Esophagus mucosa (tissue), 1 donor: Measurements from ENCODE around the gene COL2A1. TPM values are rescaled to one million over a fixed set of nuclear protein-coding genes. Genes with fewer than 3 reads are reported as not detected.
"Not testable (repeated sequence)": the region's sequence is repeated elsewhere in the genome, so short reads cannot be mapped to it uniquely, and the experiment has no call there.

Experiments used
- ATAC-seq: fragments of 200-7000 bp; cut with Tn5 transposase; one replicate; pipeline ENCODE4 v1.9.1; 2020
- total RNA-seq: library from RNA; stranded (reverse); gene quantifications from one replicate; pipeline ENCODE4 v1.2.4, GENCODE V29; 2023
- donor health status: DM: yes; HTN: yes; CAD: no.

The COL2A1 gene
- total RNA-seq, 1 donor from 2014 or later, result not detected

DNA sequence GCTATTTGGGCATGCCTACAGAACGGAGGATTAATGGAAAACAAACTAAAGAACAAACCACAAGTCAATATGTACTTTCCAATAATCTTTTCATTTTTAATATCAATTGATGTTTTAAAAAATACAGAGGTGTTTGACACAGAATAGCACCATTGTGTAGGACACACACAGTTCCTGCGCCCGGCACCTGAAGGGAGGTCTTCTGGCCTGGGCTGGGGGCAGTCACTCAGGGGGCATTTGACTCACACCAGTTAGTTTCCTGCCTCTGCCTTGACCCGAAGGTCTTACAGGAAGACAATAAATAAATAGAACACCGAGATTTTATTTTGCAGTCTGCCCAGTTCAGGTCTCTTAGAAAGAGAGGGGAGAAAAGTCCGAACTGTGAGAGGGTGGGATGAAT lies 31.4 kb downstream of the COL2A1 start:
- ATAC-seq, result no peak

DNA sequence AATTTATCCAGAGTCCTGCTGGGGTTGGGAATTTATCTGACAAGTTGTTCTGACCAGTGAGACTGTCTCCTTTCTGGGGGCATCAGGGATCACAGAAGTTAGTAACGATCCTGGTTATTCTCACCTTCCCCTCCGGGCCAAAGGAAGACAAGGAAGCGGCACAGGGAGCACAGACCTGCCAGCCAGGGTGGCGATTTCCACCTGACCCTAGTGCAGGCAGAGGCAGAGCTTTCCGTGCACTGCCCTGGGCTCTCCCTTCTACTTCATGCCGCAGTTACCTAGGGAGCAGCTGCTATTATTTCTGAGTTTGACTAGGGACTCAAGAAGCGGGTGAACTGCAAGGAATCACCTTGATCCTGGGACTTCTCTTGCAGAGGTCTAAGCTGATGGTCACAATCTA lies 33.4 kb downstream of the COL2A1 start:
- no peak for ATAC-seq

DNA sequence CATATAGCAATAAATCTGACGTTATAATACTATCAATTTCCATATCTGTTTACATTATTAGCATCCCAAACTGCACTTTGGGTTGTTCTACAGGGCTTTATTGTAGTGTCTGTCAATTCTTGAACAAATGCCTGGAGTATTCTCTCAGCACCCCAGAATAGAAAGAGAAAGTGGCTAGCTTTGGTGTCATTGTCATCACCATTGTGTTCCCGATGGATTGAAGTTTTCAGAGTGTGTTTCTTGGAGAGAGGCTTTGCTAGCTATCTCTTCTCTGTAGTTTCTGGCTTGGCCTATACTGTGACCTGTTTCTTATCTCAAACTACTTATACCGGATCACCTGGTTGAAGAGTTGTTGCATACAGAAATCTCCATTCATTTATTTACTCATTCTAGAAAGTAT lies 34.4 kb downstream of the COL2A1 start:
- no peak for ATAC-seq

DNA sequence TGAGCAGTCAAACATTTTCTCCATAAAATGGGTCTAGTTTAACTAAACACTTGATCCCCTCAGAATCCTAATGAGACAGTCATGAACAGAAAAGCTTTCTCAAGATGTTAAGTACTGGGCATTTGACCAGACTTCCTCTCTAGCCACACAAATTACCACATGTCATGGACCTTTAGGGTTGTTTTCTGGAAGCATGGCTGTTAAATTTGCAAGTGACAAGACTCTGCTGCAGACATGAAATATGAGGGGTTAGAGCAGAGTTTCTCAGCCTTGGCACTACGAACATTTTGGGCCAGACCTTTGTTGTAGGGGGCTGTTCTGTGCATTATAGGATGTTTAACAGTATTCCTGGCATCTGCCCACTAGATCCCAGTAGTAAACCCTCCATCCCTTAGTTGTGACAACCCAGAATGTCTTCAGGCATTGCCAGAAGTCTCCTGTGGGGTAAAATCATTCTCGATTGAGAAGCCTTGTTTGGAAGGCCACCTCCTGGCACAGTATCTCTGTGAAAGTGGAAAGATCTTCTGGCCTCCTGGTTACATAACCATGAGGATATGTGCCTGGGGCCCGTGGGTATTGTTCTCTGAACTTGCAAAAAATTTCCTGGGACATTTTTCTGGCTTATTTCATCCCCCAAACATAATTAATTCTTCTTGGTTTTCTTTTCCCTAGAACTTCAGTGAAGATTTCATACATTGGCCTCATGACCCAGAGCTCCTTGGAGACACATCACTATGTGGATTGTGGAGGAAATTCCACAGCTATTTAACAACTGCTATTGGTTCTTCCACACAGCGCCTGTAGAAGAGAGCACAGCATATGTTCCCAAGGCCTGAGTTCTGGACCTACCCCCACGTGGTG lies 36.6 kb downstream of the COL2A1 start:
- ATAC-seq, result no peak

DNA sequence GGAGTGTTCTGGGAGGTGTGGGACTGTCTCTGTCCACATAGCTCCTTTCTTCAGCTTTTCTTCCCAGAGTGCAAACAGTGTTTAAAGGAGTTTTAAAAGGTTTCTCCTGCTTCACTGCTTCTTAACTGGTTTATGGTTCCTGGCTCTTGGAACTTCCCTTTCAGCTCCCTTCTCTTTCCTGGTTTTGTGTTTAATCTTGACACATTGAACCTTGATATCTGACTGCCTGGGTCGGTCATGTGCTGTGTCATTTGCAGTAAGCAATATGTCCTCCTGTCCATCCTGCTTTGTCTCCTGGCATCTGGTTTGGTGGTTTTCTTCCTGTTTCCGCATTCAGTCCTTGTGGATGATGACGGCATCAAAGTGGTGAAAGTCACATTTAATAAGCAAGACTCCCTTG lies 38.7 kb downstream of the COL2A1 start:
- ATAC-seq, result no peak

DNA sequence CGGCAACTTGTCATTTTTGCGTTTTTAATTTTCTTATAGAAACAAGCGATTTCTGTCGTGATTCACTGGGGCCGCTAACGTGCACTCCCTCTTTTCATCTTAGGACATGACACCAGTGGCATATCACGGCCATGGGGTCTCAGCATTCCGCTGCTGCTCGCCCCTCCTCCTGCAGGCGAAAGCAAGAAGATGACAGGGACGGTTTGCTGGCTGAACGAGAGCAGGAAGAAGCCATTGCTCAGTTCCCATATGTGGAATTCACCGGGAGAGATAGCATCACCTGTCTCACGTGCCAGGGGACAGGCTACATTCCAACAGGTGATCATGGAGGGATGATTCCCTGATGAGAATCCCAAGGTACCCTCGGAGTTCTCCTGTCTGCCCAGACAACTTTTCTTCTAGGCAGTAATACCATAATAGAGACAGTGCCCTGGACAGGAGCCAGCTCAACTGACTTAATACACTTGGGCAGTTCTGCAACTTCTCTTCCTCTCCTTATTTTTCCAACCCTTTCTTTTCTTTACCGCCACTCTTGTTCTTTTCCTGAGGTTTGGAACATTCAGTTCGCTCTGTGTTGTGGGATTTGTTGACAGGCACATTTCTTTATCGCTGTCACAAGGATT lies 40.1 kb downstream of the COL2A1 start:
- no peak for ATAC-seq

DNA sequence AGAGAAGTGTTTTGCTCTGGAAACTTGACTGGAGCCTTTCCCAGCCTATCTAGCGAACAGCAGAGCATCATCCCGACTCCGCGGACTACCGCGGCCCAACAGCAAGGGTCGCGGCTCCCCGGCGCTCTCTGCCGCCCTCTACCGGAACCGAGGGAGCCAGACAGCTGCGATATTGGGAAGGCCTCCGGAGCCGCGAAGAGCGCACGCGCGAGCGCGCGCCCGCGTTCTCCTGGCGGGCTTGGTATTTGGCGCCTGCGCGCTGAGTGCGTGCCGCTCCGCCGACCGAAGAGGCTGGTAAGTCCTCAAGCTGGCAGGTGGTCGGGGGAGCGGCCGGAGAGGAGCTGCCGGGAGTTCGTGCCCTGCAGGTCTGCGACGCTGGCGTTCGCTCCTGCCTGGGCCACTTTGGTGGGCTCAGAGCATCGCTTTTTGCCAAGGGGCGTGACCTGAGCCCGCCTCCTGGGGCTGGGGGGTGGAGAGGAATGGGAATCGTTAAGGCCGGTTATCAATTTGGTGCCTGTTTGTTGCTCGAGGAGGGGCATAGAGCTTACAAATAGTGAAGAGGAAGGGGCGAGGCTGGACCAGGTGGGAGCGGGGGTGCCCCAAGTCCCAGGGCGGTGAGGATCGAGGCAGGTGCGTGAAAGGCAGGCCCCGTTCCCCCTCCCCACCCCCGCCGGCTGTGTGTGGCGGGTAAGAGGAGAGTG lies 40.8 kb downstream of the COL2A1 start, which contains the start of gene TMEM106C:
Gene TMEM106C, plus strand, starts transcription at position 257 of the 701 bp plus-strand sequence. CDS start 641 bp downstream, outside the sequence.
- ATAC-seq, result peak; percentile 98

DNA sequence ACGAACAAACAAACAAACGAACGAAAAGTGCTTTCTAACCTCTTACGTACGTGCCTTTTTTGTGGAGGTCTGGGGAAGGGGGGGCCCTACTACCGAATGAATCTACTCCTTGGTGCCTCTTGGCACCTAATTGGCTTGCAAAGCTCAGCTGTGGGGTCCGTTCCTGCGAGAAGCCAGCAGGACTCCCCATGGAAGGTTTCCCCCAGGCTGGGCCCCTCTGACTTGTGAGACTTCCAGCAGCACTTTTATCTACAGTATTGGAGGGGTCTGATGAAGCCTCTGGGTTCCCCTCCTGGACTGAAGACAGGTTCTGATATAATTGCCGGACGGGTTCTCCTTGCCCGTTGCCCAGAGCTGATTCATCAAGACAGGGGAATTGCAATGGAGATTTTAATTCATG lies 42.1 kb downstream of the COL2A1 start:
- no peak for ATAC-seq

DNA sequence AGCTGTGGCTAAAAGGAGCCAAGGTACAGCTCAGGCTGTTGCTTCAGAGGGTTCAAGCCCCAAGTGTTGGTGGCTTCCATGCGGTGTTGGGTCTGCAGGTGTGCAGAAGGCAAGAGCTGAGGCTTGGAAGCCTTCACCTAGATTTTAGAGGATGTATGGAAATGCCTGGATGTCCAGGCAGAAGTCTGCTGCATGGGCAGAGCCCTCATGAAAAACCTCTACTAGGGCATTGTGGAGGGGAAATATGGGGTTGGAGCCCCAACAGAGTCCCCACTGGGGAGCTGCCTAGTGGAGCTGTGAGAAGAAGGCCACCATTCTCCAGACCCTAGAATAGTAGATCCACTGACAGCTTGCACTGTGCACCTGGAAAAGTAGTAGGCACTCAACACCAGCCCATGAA lies 46.6 kb downstream of the COL2A1 start:
- not testable (repeated sequence) for ATAC-seq

DNA sequence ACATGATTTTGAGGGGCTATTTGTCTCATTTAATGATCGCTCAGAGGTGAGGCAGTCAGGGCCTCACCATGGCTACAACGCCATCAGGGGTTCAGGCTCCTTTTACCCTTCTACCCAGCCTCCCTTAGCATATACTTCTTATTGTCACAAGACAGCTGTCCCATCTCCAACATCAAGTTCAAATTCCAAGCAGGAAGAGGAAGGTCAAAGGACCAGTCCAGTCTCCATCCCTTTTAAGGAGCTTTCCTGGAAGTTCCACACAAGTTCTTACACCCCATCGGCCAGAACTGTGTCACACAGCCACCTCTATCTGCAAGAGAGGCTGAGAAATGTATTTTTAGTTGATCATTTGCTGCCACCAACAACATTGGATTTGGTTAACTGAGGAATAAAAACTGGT lies 49.2 kb downstream of the COL2A1 start:
- ATAC-seq, result no peak

DNA sequence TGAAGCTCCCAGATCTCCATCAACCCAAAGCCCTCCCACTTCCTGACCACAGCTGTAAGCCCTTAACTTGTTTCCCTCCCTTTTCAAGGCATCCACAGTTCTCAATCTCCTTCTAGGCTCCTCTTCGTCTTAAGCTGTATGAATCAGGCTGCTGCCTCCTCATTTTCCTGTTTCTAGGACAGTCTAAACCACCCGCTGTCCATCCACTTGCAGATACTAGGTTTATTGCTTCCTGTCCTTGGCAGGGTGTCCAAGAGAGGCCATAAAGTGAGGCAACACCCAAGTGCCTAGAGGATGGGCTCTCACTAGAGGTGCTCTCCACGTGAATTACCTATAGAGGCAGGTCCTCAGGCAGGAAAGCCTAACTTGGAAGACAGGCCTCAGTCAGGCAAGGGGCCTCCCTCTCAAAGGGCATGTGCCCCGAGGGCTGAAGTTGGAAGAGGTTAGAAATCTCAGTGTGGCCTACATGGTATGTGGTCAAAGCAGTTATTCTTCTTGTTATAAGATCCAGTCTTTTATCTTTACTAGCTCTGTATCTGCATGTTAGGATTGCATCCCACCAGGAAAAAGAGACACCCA lies 49.7 kb downstream of the COL2A1 start:
- no peak for ATAC-seq

DNA sequence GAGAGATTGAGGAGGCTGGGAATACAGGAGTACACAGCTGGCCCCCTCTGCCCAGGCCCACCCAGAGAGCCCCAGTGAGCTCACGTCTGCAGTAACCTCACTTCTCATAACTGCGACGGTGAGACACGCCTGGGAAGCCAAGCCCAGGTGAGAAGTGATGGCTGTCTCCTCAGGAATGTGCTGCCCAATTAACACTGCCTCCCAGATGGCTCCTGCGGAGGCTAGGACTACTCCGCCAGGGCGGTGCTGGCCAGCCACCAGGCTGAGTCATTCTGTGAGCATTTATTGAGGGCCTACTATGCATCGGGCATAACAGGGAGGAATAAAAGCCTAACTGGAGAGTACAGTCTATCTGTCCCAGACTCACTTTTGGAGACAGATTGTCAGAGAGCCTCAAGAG lies 50.2 kb downstream of the COL2A1 start:
- peak; percentile 30 for ATAC-seq

DNA sequence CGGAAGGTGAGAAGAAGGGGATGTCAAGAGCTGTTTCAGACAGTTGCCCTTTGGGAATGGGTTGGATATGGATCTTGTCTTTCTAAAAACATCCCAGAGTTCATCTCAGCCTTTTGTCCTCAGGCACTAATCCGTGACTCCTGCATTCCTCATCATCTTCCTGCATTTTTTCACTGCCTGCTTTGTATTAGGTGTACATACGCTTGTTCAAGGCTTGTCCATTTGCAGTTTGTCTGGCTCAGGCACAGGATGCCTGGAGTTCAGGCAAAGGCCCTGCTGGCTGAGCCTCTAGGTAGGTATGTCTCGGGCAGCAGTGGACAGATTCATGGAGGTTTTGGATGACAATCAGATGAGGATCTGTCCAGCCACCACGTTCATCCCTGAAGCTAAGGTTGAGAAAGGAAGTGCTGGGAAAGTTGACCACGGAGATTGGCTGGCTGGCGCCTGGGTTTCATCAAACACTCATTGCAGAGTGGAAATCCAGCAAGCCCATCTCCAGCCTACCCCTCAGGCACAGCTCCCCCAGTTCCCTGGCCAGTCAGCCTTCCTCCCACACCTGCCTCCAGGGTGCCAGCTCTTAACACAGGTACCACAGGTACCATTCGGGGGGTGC lies 53.3 kb downstream of the COL2A1 start:
- no peak for ATAC-seq

DNA sequence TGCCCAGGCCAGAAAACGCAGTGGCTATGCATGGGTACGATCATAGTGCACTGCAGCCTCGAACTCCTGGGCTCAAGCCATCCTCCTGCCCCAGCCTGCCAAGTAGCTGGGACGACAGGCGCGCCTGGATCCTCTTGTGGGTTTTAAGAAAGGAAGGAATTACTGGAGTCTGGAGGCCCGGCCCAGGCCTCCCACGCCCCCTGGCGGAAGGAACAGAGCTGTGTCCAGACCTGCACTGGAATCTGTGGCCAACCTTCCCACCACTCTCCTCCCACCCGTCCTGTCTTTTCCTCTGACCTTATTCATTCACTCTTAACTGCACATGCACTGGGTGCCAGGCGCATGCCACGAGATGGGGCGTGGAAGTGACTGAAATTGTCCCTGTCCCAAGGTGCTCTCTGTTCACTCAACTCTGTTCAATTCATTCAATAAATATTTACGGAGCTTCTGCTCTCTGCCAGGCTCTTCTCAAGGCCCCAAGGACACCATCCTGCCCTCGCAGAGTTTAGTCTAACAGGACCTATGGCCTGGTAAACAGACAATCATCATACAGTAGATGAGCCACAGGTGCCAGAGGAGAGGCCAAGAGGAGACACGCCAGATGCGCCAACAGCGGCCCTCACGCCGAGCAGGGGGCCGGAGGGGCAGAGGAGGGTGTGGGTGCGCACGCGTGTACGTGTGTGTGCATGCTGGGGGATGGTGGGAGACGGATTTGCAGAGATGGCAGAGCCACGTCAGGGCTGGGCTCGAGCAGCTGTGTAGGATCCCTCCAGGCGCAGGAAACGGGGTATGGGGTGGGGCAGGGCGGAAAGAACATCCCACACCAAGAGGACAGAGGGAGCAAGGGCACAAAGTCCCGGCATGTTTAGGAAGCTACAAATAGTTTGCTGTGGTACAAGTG lies 54.6 kb downstream of the COL2A1 start:
- peak; percentile 83 for ATAC-seq

DNA sequence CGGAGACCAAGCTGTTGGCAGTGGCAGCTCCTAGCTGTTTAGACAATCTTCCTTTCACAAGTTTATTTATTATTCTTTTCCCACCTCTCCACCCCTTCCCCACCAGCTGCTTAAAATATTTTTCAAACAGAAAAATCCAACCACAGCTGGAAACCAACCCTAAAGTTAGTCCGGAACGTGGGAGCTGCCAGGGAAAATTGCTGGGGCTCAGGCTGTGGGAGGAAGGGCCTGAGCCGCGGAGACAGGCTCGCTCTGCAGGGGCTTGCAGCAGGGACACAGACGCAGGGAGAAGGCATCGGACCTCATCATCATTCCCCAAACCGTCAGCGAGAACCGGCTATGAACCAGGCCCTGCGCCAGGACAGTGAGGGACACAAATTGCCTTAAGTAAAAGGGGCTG lies 56.9 kb downstream of the COL2A1 start:
- ATAC-seq, result no peak

DNA sequence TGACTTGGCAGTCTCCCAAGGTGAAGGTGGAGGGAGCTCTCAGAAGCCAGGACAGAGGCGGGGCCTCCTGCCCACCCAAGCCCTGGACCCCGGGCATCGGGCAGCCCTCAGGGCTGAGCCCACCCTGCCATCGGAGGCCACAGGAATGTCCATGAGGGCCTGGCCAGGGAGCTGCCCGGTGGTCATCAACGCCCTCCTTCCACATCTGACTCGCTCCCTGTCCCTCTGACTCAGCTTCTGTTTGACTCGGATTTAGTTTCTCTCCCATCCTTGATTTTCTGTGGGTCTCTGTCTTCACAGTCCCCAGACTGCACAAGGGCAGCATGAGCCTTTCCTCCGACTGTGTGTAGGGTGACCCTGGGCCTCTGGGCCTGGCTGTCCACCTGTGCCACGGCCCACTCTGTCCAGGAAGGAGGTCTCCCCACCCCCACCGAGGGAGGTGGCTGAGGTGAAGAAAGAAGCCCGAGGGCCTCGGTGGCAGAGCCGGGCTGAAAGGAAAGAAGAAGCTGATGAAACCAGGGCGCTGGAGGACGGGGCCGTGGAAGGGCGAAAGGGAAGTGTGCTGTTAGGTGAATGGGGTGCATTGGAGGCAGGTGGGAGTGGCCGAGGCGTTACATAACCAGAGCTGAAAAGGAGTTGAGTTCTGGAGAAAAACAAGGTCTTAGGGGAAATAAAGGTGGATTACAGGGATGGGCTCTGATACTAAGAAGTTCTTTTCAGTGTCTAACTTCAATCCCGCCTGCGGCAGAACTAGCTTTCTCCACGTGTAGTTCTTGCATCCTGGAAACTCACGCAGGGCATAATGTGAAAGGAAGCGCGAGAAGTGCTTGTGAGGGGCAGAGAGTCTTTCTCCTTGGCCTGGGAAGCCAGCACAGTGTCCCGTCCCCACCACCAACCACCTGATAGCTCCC lies 57.6 kb downstream of the COL2A1 start:
- ATAC-seq, result no peak

DNA sequence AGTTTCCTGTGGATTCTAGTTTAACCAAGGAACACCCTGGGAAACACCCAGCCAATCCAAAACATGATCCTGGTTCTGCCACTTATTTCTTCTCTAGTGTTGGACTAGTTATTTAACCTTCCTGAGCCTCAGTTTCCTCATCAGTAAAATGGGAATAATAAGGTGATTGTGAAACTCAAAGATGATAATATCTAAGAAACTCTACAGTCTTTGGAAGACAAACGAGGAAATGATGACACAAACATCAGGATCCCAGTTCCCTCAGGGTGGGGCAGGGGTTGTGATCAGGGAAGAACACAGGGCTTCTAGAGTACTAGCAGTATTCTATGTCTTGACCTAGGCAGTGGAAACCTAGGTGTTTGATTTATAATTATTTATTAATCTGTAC lies 58.9 kb downstream of the COL2A1 start:
- no peak for ATAC-seq

DNA sequence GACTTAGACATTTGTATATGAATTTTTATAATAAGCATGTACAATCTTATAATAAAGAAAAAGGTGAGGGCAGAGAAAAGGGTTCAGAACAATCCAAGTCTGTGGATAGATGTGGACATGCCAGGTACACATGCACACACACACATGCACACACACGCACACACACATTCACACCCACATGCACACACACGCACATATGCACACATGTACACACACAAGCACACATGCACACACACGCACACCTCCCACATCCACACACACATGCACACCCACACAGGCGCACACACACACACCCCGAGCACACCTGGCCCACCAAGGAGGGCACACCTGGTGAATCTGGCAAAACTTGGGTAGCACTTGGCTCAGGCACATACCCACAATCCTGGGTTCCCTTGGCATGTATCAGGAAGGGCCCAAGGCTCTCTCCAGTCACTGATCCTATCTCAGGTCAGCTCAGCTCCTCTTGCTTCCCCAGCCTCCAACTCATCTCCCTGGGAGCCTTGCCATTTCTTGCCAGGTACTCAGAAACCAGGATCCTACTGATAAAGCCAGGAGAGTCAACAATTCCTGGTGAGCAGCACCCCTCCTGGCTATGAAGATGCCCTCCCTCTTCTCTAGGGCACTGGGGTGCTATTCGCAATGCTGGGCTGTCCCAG lies 59.5 kb downstream of the COL2A1 start:
- ATAC-seq, result no peak

DNA sequence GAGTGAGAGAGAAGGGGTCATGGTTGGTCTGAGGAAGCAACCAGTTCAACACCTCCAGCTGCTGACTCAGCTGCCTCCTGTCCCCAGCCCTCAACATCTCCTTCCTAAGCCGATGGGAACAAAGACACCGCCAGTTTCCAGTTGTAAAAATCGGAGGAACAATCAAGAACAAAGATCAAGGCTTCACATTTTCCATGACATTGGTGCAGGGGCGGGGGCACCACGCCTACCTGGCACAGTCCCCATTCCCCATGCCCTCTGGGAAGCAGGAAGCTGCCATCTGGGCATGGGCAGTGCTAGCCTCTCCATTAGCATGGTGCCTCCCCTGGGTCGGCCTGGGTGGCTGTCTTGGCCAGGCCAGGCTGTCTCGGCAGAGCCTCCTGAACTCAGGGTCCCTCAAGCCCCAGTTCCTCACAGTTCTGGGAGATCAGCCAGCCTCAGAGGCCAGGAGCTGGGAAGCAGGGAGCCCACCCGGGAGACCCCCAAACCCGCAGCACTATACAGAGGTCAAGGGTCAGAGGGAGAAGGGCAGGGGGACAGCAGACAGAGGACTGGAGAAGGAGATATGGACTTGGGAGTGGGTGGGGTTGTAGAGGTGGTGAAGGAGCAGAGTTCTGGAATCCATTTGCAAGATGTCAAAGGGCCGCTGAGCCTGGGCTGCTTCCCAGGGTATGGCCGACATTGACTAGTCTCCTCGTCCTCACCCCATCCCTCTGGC lies 60.5 kb downstream of the COL2A1 start:
- peak; percentile 35 for ATAC-seq
